MCF 10A (cell line): Measurements from ENCODE around the gene CCDC178. TPM values are rescaled to one million over a fixed set of nuclear protein-coding genes. Genes with fewer than 3 reads are reported as not detected.

Experiments used
- BruUV-seq: library from RNA; stranded (reverse); fragments of 400-500 nt; replicated peaks from 2 replicates; lab custom pipeline; 2021; lab: Mats Ljungman, UMichigan
- CTCF ChIA-PET: fragments of 300-600 bp; sonication (Branson Sonifier 250); formaldehyde crosslinking; extraction: SDS; loops from one replicate; lab custom pipeline; 2021; ENCODE audit warnings: antibody characterized with exemption, inconsistent platforms; lab: Yijun Ruan, JAX
- POLR2A ChIA-PET: fragments of 300-600, 350-650 bp; sonication (Branson Sonifier 250); formaldehyde crosslinking; extraction: SDS; loops from one replicate; lab custom pipeline; 2020; ENCODE audit warnings: antibody characterized with exemption, inconsistent platforms; lab: Yijun Ruan, JAX
- DNase-seq: peaks from one replicate; pipeline ENCODE4 v3.0.0-alpha.2; 2018; ENCODE audit not compliant: unreplicated experiment
- H3K27ac Mint-ChIP-seq: one replicate; pipeline ENCODE4 v1.8.0; 2022; ENCODE audit warnings: mild to moderate bottlenecking, low read depth, mixed read lengths; ENCODE audit not compliant: unreplicated experiment
- H3K27me3 Mint-ChIP-seq: one replicate; pipeline ENCODE4 v1.8.0; 2022; ENCODE audit warnings: mixed read lengths; ENCODE audit not compliant: insufficient read depth, unreplicated experiment
- H3K36me3 Mint-ChIP-seq: one replicate; pipeline ENCODE4 v1.8.0; 2022; ENCODE audit warnings: mild to moderate bottlenecking, moderate library complexity, mixed read lengths; ENCODE audit not compliant: insufficient read depth, unreplicated experiment
- H3K4me1 Mint-ChIP-seq: one replicate; pipeline ENCODE4 v1.8.0; 2022; ENCODE audit warnings: mixed read lengths; ENCODE audit not compliant: insufficient read depth, unreplicated experiment
- H3K4me3 Mint-ChIP-seq: one replicate; pipeline ENCODE4 v1.8.0; 2022; ENCODE audit warnings: mild to moderate bottlenecking, moderate library complexity, mixed read lengths; ENCODE audit not compliant: unreplicated experiment
- H3K9me3 Mint-ChIP-seq: one replicate; pipeline ENCODE4 v1.8.0; 2022; ENCODE audit warnings: mixed read lengths; ENCODE audit not compliant: unreplicated experiment
- intact Hi-C: fragments of 100-400 bp; cut with micrococcal nuclease; formaldehyde crosslinking; loops from 2 replicates; pipeline ENCODE4 v1.14.1; 2022
- total RNA-seq: library from RNA; stranded (reverse); gene quantifications from 2 replicates; pipeline ENCODE4 v1.2.3, GENCODE V29; 2022
- TF ChIP-seq, protein P1 (sequence below): fragments of 200-600 bp; IDR thresholded peaks from one replicate; pipeline ENCODE4 v1.8.0; 2022; ENCODE audit warnings: antibody characterized with exemption, mild to moderate bottlenecking; ENCODE audit not compliant: unreplicated experiment

CCDC178 gene
- total RNA-seq, 1 experiment from 2014 or later = 0.19 TPM

DNA sequence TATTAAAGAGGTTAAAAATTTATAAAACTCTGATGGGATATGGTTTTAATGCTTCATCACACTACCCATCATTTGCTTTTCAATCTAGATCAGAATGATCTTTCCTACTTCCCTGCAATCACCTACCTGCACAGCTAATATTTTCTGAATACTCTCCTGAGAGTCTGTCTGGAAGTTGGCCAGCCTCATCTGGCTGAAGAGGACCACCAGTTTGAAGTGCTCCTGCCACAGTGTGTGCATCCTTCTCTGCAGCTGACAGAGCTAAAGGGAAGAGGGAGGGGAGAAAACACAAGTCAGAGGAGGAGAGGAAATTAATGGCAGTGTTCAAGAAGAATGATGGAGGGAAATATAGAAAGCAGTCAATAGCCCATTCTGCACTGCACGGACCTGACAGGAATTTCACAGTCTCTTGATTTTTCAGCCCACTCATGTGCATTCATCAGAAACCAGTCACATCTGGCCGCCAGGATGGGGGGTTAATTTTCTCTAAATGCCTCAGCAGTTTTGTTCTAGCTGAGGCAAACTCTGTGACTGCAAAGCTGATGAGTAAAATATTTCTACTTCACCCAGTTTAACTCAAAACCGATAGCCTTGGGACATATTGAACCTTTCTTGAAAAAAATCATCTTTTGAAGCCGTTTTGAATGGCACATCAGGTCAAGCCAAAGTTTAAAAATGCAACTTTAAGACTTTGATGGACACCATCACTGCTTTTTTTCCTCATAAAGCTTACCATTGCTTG, 465.9 kb downstream of the CCDC178 start:
- Mint-ChIP-seq H3K9me3 (no peaks in the 10 kb centered on the region), H3K4me1 (no peaks in the 10 kb centered on the region), H3K36me3 (no peaks in the 10 kb centered on the region), H3K27me3 (peaks cover 93% of the 10 kb centered on the region), H3K4me3 (no peak overlapping the region), H3K27ac (no peak overlapping the region)
- intact Hi-C loops = no loop called here
- ChIA-PET POLR2A (no interaction called here), CTCF (no interaction called here)
- TF ChIP-seq, protein P1, sequence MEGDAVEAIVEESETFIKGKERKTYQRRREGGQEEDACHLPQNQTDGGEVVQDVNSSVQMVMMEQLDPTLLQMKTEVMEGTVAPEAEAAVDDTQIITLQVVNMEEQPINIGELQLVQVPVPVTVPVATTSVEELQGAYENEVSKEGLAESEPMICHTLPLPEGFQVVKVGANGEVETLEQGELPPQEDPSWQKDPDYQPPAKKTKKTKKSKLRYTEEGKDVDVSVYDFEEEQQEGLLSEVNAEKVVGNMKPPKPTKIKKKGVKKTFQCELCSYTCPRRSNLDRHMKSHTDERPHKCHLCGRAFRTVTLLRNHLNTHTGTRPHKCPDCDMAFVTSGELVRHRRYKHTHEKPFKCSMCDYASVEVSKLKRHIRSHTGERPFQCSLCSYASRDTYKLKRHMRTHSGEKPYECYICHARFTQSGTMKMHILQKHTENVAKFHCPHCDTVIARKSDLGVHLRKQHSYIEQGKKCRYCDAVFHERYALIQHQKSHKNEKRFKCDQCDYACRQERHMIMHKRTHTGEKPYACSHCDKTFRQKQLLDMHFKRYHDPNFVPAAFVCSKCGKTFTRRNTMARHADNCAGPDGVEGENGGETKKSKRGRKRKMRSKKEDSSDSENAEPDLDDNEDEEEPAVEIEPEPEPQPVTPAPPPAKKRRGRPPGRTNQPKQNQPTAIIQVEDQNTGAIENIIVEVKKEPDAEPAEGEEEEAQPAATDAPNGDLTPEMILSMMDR = no peak
- DNase-seq = no peak
- BruUV-seq = no TSS peak

DNA sequence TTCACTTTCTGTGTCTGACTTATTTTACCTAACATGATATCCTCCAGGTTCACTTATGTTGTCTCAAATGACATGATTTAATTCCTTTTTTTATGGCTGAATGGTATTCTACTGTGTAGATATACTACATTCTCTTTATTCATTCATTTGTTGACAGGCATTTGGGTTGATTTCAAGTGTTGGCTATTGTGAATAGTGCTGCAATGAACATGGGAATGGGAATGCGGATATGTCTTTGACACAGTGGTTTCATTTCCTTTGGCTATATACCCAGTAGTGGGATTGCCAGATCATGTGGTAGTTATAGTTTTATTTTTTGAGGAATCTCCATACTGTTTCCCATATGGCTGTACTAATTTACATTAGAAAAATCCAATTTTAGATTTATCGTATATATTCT, 472.3 kb downstream of the CCDC178 start:
- H3K4me3 Mint-ChIP-seq = no peak overlapping the region
- no peak for DNase-seq
- no peaks in the 10 kb centered on the region for H3K4me1 Mint-ChIP-seq
- H3K36me3 Mint-ChIP-seq = no peaks in the 10 kb centered on the region
- H3K9me3 Mint-ChIP-seq = no peaks in the 10 kb centered on the region
- BruUV-seq = no TSS peak
- TF ChIP-seq, protein P1 = no peak
- no peak overlapping the region for H3K27ac Mint-ChIP-seq
- POLR2A ChIA-PET = no interaction called here
- intact Hi-C loops = no loop called here
- CTCF ChIA-PET = no interaction called here
- peaks cover 83% of the 10 kb centered on the region for H3K27me3 Mint-ChIP-seq

DNA sequence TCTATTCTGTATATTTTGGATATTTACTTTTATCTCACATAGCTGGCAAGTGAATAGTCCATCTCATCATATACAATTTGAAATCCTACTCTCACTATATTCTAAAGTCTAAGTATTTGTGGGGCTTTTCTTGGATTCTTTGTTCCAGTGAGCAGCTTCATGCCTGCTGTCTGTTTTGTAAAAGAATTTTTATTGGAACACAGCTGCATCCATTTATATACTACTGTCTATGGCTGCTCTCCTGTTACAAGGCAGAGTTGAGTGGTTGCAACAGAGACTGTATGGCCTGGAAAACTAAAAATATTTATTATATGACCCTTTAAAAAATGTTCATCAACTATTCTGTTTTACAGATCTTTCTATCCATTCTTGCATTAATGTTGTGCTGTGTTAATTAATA, 474.4 kb downstream of the CCDC178 start:
- H3K4me1 Mint-ChIP-seq = no peaks in the 10 kb centered on the region
- intact Hi-C loops = no loop called here
- H3K27me3 Mint-ChIP-seq = peaks cover 83% of the 10 kb centered on the region
- TF ChIP-seq, protein P1 = no peak
- POLR2A ChIA-PET = no interaction called here
- no peak for DNase-seq
- H3K36me3 Mint-ChIP-seq = no peaks in the 10 kb centered on the region
- H3K4me3 Mint-ChIP-seq = no peak overlapping the region
- CTCF ChIA-PET = interaction anchor here (0.6 kb wide), 1 partner anchor 13 kb away, joined by 4 read pairs; no protein-coding TSS in a partner anchor
- BruUV-seq = no TSS peak
- H3K27ac Mint-ChIP-seq = no peak overlapping the region
- no peaks in the 10 kb centered on the region for H3K9me3 Mint-ChIP-seq

DNA sequence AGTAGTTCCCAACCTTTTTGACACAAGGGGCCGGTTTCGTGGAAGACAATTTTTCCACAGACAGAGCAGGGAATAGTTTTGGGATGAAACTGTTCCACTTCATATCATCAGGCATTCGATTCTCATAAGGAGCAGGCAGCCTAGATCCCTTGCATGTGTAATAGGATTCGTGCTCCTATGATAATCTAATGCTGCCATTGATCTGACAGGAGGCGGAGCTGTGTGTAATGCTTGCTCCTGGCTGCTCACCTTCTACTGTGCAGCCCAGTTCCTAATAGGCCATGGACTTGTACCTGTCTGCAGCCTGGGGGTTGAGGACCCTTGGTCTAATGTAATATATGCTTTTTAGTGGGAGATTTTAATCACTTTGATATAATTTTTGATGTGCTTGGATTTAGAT, 479.0 kb downstream of the CCDC178 start:
- Mint-ChIP-seq H3K4me3 (no peak overlapping the region), H3K27ac (no peak overlapping the region), H3K36me3 (no peaks in the 10 kb centered on the region), H3K4me1 (no peaks in the 10 kb centered on the region), H3K27me3 (peaks cover 77% of the 10 kb centered on the region), H3K9me3 (no peaks in the 10 kb centered on the region)
- CTCF ChIA-PET = no interaction called here
- TF ChIP-seq, protein P1 = no peak
- intact Hi-C loops = no loop called here
- POLR2A ChIA-PET = no interaction called here
- no TSS peak for BruUV-seq
- DNase-seq = no peak
